ENCODE results near the gene NAV2.
"Not testable (repeated sequence)": the region's sequence is repeated elsewhere in the genome, so short reads cannot be mapped to it uniquely, and the experiment has no call there.

Gene NAV2

DNA sequence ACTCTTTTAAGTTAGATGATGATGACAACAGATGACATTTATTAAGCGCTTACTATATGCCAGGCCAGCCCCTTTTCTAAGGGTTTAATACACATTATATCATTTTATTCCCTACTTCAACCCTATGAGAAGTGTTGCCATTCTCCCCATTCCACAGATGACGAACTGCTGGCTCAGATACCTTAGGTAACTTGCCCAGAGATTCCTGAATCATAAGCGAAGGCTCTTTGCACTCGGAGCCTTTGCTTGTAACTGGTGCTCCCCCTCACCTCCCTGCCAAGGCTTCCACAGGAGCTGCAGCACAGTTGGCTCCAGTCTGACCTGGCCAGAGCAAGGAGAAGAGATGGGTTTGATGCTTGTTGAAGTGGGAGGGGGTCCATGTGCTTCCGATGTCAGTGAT, 404.7 kb downstream of the NAV2 start:
- DNase-seq (ENCODE audit: low spot score) = no peak

DNA sequence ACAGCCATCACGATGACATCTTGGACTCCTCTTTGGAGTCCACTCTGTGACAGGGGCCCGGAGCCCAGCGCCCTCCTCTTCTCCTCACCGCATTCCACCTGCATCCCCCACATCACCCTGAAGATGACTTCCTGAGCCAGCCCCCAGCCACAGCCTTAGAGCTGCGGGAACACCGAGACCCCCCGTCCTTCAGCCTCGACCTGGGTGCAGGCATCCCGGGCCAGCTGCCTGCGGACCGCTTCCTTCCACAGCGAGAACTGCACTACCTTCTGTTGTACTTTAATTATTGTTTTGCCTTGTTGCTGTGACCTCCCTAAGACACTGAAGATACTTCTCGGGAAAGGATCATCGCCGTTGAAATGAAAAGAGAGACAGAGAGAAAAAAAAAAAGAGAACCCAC, 405.6 kb downstream of the NAV2 start:
- DNase-seq (ENCODE audit: low spot score) = no peak

DNA sequence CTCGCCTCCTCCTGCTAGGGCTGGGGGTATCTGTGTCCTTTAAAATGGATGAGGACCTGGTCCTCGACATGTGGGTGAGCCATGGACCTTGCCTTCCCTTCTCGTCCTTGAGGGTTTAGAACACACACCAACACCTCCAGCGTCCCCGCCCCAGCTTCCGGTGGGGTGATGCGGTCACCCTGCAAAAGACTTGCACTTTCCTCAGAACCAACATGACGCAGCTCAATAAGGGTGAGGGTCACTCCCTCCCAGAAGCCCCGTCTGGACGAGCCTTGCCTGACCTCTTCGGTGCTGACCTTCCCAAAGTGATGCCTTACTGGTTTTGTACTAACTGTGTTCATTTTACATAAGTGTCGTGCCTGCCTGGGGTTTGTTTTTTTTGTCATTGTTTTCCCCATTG, 406.7 kb downstream of the NAV2 start:
- no peak for DNase-seq (ENCODE audit: low spot score)

DNA sequence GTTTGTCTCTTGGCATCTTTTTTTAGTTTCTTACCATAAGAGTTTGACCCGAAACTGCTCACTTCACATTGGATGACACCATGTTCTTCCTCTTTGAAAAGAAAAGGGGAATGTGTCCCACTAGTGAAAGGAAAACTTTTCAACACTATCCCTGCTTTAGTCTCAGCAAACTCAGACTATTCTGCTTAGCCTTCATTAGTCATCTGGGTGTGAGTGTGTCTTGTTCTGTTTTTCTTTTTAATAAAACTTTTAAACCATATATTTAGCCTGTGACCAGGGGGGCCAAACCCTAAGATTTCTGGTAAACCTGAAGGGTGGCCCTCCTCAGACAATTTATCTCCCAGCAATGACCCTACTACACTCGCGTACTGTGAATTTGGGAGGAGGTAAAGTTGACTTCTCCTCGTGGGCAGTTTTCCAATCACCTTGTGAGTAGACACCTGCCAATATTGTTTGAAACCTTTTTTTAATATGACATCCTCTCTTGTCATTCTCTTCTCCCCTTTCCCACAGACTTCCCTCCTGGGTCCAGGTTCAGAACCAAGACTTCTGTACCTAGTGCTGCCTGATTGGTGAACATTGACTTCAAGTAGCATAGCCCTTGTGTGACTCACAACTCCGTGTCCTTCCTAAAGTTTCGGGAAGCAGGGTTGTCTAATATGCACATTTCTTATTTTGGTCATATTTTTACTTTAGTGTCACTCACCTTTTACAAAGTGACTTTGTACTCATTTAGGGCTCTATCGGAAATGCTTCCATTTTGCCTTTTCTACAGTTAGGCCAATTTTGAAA, 407.7 kb downstream of the NAV2 start:
- no peak for DNase-seq (ENCODE audit: low spot score)

DNA sequence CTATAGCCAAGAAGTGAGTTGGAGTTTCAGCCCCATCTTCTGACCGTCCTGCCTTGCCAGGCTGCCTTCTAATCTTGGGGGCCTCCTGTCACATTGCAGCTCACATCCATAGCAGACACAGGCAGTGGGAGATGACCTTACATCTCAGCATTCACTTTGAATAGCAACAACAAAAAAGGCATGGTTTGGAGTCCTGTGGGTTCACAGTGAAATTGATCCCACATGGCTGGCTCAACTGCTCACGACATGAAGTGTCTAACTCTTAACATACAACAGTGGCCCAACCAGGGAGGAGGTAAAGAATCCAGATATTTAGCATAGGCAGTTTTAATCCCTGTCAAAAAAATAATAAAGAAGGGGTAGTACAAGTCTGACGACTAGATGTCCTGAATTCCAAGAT, 409.5 kb downstream of the NAV2 start:
- DNase-seq (ENCODE audit: low spot score) = no peak

DNA sequence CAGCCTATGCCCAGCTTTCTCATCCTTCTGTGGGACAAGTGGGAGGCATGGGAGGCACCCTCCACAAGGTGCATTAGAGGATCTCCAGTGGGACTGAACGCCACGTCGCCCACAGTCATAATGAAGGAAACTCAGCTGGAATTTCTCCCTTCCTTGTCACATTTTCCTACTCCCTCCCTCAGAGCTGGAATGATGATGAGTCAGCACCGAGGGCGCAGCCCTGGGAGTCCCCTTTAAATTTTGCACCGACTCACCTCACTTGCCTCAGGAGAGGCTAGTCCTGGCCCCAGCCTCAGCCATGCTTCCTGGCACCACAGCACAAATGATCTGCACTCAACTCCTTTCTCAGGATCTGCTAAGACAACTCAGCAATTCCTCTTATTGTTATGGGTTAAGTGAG, 413.3 kb downstream of the NAV2 start:
- DNase-seq (ENCODE audit: low spot score) = no peak

DNA sequence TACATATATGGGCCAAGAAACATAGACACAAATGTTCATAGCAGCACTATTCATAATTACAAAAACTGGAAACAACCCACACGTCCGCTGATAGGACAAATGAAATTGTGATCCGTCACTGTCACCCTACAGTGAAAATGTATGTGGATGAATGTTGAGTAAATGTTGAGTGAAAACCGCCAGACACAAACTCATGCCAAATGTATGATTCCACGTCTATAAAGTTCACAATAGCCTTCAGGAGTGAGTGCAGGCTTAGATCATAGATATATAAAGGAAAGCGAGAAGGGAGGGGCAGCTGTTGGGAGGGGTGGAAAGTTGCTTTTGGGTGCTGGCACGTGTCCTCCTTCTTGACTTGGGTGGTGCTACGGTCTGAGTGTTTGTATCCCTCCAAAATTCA, 414.1 kb downstream of the NAV2 start:
- DNase-seq (ENCODE audit: low spot score) = no peak

DNA sequence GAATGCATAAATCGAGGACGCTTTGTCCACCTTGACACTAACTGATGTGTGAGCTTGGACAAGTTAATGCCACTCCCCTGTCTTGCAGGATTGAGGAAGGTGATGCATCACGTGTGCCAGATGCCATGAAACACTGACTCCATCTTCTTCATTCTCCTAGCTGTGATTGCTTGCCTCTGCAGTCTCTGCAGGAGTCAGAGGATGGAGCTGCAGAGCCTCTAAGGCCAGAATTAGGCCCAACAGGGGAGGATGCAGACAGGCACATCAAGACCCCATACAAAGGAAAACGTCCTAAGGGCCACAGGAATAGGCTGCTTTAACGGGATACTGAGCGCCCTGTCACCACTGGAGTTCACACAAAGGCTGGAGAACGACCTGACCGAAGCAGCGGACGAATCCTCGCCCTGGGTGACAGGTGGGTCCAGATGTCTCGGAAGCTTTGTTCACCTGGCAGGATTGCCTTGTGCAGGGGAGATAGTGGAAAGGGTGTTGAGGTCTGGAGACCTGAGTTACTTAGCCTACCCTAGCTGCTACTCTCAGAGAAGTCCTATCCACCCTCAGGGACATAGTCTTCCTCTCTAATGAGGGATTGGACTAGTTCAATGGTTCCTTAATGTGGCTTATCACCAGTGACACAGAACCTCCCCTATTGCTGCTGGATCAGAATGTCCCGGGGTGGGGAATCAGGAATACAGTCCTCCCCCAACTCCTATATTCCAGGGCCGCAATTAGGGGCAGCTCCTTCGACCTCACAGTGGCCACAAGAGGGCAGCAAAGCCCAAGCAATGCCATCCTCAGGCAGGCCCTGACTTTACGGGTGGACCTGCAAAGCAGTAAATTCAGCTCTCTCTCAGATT, 415.3 kb downstream of the NAV2 start:
- peak; percentile 80 for DNase-seq (ENCODE audit: low spot score)

DNA sequence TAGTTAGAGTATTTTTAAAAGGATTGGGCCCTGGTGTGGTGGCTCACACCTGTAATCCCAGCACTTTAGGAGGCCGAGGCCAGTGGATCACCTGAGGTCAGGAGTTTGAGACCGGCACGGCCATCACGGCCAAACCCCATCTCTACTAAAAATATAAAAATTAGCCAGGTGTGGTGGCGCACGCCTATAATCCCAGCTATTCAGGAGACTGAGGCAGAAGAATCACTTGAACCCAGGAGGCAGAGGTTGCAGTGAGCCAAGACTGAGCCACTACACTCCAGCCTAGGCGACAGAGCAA, 415.8 kb downstream of the NAV2 start:
- not testable (repeated sequence) for DNase-seq (ENCODE audit: low spot score)

DNA sequence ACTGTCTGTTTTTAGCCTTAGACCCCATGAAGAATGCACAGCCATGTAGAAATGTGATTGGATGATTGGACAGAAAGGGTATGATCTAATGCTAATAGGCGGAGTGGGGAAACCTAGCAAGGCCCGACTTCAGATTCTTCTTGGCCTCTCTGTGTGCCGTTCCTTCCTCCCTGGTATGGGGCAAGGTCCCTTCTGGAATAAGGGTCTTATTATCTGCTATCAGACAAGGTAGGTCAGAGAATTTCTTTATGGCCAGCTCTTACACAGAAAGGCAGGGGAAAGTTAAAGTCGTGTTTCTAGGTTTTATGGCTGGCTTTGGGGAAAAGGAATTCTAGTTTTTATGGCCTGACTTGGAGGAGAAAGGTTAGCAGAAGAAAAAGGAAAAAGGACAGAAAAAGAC, 417.0 kb downstream of the NAV2 start:
- DNase-seq (ENCODE audit: low spot score) = no peak

DNA sequence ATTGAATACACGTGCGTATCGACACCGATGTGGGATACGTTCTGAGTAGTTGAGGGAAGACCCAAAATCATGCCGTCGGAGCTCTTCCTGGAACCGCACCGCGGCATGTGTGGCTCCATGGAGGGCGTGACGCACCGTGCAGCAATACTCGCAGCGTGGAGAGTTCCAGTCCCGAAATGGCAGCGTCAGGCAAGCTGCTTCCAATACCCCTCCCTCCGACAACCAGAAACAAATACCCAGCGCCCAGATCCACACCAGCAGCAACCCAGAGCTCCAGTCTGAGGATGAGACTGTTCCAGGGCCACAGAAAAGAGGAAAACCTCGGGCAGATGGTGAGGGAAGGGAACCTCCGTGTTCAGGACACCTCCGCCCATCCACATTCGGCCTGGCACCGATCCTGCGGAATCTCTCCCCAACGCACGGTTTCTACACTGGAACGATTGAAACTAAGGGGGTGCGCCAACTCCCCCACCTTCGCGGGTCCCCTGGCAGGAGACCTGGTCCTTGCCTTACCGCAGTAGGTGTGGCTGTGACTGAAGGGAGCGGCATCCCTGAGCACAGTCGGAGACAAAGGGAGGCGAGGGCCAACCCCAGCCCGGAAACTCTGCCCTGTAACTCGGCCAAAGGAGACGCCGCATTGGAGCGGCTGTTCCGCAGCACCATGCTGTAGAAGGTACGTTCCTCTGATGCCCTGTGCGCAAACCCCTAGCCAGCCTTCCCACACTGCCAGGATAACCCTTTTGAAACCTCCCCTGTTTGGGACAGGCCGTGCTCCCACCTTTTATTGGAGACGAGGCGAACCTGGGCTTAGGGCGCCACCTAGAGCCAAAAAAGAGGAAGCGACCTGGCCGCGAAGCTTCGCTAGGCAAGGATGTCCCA, 419.4 kb downstream of the NAV2 start:
- DNase-seq (ENCODE audit: low spot score) = peak; percentile 75

DNA sequence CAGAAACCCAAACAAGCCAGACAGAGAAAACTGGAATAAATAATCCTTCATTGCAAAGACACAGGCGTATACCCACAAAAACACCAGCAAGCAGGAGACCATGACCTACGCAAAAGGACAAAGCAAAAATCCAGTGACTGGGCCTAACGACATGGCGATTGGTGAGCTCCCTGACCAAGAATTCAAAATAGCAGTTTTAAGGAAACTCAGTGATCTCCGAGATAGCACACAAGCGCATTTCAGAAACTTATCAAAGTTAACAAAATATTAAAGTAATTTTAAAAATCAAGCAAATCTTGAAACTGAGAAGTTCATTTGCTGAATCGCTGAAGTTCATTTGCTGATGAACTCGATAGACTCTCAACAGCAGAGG, 420.0 kb downstream of the NAV2 start:
- no peak for DNase-seq (ENCODE audit: low spot score)

DNA sequence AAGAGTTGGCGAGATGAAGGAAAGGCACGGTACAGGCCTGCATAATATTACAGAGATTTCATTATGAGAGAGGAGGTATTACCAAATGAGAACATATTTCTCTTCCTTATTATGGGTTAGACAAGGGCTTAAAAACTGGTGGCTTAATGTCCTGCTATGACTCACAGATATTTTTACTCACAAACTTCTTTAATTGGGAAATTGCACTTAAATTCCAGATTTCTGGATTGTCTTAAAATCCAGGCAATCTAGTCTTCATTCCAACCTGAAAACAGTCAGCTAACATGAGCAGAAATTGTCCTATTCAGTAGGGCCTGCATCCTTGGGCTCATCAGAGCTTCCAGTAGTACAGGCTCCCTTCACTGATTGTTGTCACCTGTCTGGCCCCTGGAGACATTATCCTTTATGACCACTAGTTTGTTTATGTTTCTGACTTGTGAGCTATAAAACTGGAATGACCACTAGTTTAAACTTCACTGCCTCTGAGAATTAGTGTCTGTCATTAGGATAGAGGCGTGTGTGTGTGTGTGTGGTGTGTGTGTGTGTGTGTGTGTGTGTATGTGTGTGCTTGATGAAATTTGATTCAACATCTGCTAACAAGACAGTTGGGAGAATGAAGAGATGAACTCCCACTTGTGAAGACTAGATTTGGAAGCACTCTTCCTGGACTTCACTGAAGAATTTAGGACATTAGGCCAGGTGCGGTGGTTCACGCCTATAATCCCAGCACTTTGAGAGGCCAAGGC, 422.5 kb downstream of the NAV2 start:
- DNase-seq (ENCODE audit: low spot score) = no peak

DNA sequence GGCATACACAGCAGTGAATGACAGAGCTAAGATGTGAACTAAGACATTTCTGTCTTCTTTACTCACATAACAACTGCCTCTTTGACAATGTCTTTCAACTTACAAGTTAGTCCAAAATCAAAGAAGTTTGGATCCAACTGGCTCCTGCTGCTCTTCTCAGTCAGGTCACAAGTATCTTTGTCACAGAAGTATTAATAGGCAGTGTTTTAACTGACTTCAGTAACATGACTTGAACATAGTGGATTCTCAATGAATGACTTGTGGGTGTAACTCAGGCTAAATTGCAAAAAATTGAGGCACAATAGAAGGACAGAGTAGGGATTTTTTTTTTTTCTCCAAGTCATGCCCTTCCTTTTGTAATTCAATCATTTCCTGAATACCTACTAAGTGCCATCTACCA, 425.0 kb downstream of the NAV2 start:
- no peak for DNase-seq (ENCODE audit: low spot score)

DNA sequence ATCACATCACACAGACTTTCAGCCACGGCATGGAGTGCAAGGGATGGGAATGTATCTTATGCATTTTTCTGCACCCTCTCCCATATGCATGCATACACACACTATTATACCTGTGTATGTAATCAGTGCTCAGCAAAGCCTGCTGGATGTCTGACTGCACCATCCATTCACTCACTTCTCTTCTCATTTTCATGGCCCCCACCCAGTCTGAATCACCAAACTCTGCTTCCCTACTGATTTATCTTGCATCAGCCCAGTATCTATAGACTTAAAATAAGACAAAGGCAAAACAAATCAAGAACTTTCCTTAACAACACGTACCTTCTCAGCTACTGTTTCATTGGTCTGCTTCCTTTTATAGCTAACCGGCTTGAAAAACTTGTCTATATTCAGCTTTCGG, 426.1 kb downstream of the NAV2 start:
- DNase-seq (ENCODE audit: low spot score) = no peak

DNA sequence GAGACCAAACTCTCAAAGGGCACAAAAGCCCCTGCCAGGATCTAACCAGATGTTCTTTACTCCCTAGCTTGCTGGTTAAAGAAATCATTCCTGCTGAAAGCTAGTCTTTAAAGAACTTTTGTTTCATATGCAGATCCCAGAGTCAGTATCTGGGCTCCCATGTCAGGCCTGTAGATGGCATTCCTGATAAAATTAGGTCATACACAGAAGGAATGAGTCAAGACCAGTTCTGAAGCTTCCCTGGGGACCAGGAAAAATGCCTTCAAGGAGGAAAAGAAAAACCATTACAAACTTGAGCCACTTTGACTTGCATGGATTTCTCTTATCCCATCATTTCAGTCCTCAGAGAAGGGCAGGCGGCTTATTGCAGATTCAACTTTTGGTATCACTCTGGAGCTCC, 441.7 kb downstream of the NAV2 start:
- DNase-seq (ENCODE audit: low spot score) = no peak

DNA sequence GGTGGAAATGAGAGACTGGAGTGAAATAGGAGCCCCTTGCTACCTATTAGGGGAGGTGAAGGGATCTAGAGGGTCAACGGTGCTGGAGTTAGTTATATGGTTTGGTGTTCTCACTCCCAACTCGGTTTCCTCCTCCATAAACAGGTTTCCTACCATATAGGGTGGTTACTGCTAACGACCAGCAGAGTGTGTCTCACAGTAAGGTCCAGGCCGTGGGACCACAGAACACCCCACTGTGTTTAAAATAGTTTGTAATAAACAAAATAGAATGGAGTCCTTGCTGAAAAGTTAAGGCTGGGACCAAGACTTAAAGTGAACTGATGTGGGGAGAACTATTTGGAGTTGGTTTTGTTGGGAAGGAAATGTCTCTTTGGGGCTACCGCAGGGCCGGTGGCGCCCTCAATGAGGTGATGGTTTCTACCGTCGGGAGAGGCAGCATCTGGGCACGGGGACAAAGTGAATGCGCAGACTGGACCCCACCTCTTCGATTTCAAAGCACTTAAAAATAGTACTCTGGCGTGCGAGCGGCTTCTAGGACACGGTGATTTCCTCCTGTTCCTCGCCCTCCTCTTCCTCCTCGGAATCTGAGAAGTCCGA, 443.1 kb downstream of the NAV2 start:
- DNase-seq (ENCODE audit: low spot score) = no peak

DNA sequence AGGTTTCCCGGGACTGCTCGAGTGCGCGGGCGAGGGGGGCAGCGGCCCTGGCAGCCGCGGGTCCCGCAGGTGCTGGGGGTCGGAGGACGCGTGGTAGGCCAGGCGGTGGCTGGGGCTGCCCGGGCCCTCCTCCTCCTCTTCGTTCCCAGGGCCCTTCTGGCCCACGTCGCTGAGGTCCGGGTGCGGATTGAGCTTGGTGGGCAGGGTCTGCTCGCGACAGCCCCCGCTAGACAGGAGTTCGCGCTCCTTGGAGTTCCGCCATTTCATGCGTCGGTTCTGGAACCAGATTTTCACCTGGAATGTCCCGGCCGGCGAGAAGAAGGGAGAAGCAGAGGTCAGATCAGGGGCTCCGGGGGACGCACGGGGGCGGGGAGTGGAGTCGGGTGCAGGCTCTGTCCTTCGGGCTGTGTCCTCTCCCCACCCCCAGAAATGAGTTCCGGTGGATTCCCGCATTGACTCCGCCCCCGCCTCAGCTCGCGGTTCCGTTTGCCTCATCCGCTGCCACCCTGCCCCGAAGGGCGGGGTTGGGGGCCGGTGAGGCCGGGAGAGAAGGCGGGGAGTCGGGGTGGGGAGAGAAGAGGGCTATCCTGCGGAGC, 443.7 kb downstream of the NAV2 start:
- no peak for DNase-seq (ENCODE audit: low spot score)

DNA sequence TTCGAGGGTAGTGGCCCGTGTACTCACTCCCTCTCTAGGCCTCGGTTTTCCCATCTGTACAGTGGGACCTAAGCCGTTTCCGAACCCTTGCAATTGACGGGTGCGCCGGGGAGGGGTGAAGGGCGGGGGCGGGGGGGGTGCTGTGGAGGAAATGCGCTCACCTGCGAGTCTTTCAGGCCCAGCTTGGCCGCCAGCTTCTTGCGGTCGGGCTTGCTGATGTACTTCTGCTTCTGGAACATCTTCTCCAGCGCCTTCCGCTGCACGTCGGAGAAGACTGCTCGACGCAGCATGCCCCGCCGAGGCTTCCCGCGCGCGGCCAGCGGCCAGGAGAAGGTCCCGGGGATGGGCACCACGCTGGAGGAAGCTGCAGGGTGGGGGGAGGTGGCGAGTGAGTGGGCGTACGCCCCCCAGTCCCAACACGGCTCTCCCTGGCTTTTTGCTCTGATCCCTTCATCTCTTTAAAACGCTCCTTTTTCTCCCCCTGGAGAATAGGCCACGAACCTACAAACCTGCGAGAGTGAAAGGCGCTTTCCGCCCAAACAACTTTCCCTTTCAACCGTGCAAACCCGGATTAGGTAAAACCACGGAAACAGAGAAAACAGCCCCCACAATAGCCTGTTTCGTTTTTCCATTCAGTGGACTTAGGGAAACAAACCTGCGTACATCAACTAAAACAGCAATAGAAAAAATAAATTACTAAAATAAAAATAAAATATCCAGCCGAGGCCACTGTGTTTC, 444.4 kb downstream of the NAV2 start:
- no peak for DNase-seq (ENCODE audit: low spot score)

DNA sequence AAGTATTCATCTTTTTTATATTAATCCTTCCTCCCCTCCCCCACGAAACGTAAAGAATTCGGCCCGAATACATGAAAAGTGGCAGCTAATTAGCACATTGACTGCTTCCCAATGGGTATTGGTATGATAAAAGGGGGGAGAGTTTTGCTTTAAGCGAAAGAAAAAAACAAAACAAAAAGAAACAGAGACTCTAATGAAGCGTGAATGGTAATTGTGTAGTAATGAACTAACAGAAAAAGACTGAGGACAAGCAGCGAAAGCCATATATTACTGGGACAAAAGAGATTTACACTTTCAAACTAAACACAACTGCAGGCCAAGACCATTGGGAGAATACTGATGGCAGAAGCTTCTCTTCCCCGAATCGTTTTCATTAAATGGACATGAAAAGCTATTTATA, 445.1 kb downstream of the NAV2 start:
- no peak for DNase-seq (ENCODE audit: low spot score)
